WTC11 (cell line): ENCODE measurements around the gene PIGQ. TPM values are rescaled to one million over a fixed set of nuclear protein-coding genes. Genes with fewer than 3 reads are reported as not detected.
A peak's percentile ranks its signal among the peaks of the same experiment; 100 is the strongest.

ENCODE experiments used
- ATAC-seq: fragments of 200-7000 bp; cut with Tn5 transposase; 2 replicates; pipeline ENCODE4 v1.10.0; 2021; ENCODE audit warnings: mild to moderate bottlenecking, moderate library complexity
- CTCF ChIA-PET: fragments of 300-600 bp; sonication (Branson Sonifier 250); formaldehyde crosslinking; loops from one replicate; lab custom pipeline; 2021; ENCODE audit warnings: antibody characterized with exemption; lab: Charles Lee
- POLR2A ChIA-PET: fragments of 350-600 bp; sonication (Branson Sonifier 250); formaldehyde crosslinking; loops from one replicate; lab custom pipeline; 2021; ENCODE audit warnings: antibody characterized with exemption; lab: Charles Lee
- DNase-seq: peaks from one replicate; pipeline ENCODE4 v3.0.0; 2021; ENCODE audit warnings: low spot score
- H3K27ac Mint-ChIP-seq: 2 replicates; pipeline ENCODE4 v1.8.0; 2021; ENCODE audit warnings: mixed read lengths
- H3K27me3 Mint-ChIP-seq: 2 replicates; pipeline ENCODE4 v1.8.0; 2021; ENCODE audit warnings: low read depth, mild to moderate bottlenecking, moderate library complexity, mixed read lengths
- H3K36me3 Mint-ChIP-seq: 2 replicates; pipeline ENCODE4 v1.8.0; 2021; ENCODE audit warnings: mixed read lengths
- H3K4me1 Mint-ChIP-seq: 2 replicates; pipeline ENCODE4 v1.8.0; 2022; ENCODE audit warnings: mixed read lengths
- H3K4me3 Mint-ChIP-seq: 2 replicates; pipeline ENCODE4 v1.8.0; 2021; ENCODE audit warnings: mild to moderate bottlenecking, moderate library complexity, mixed read lengths
- H3K9me3 Mint-ChIP-seq: 2 replicates; pipeline ENCODE4 v1.8.0; 2021; ENCODE audit warnings: mixed read lengths
- ATF3 ChIP-seq: sonication (generic); formaldehyde crosslinking; conservative IDR thresholded peaks from 2 replicates; pipeline ENCODE4 v1.8.1; 2022; ENCODE audit warnings: mild to moderate bottlenecking, missing genetic modification reagents
- CTCF ChIP-seq: fragments of 200-600 bp; IDR thresholded peaks from 2 replicates; pipeline ENCODE4 v1.8.0; 2022; ENCODE audit warnings: antibody characterized with exemption
- ESRRA ChIP-seq: sonication (generic); formaldehyde crosslinking; IDR thresholded peaks from 2 replicates; pipeline ENCODE4 v1.8.1; 2022; ENCODE audit warnings: mild to moderate bottlenecking, missing genetic modification reagents, borderline replicate concordance
- FOXK1 ChIP-seq: sonication (generic); formaldehyde crosslinking; IDR thresholded peaks from 2 replicates; pipeline ENCODE4 v1.8.0; 2022; ENCODE audit warnings: mild to moderate bottlenecking, moderate library complexity, missing genetic modification reagents
- GABPB1 ChIP-seq: sonication (generic); formaldehyde crosslinking; IDR thresholded peaks from 2 replicates; pipeline ENCODE4 v1.8.1; 2023; ENCODE audit warnings: mild to moderate bottlenecking, missing genetic modification reagents
- HMGXB4 ChIP-seq: sonication (generic); formaldehyde crosslinking; IDR thresholded peaks from 2 replicates; pipeline ENCODE4 v1.8.1; 2023; ENCODE audit warnings: mild to moderate bottlenecking, moderate library complexity, missing genetic modification reagents
- MXD4 ChIP-seq: fragments of 250-450 bp; sonication (Bioruptor Pico); IDR thresholded peaks from 2 replicates; pipeline ENCODE4 v1.8.0; 2021; ENCODE audit warnings: mild to moderate bottlenecking, moderate library complexity, borderline replicate concordance
- NFE2L1 ChIP-seq: sonication (generic); formaldehyde crosslinking; IDR thresholded peaks from 2 replicates; pipeline ENCODE4 v1.8.1; 2023; ENCODE audit warnings: missing genetic modification reagents
- NR2C2 ChIP-seq: sonication (generic); formaldehyde crosslinking; IDR thresholded peaks from 2 replicates; pipeline ENCODE4 v1.8.0; 2022; ENCODE audit warnings: mild to moderate bottlenecking, missing genetic modification reagents
- PREB ChIP-seq: sonication (generic); formaldehyde crosslinking; IDR thresholded peaks from 2 replicates; pipeline ENCODE4 v1.8.1; 2022; ENCODE audit warnings: mild to moderate bottlenecking, missing genetic modification reagents, moderate library complexity, borderline replicate concordance
- PRRX2 ChIP-seq: fragments of 250-450 bp; sonication (Bioruptor Pico); IDR thresholded peaks from 2 replicates; pipeline ENCODE4 v1.8.0; 2021; ENCODE audit warnings: mild to moderate bottlenecking
- RORB ChIP-seq: fragments of 250-450 bp; sonication (Bioruptor Pico); IDR thresholded peaks from 2 replicates; pipeline ENCODE4 v1.9.0; 2021; ENCODE audit warnings: mild to moderate bottlenecking
- SP1 ChIP-seq: sonication (generic); formaldehyde crosslinking; conservative IDR thresholded peaks from 2 replicates; pipeline ENCODE4 v1.8.1; 2022; ENCODE audit warnings: missing genetic modification reagents
- TEAD1 ChIP-seq: sonication (generic); formaldehyde crosslinking; IDR thresholded peaks from 2 replicates; pipeline ENCODE4 v1.8.0; 2022; ENCODE audit warnings: mild to moderate bottlenecking, missing genetic modification reagents
- ZNF121 ChIP-seq: sonication (generic); formaldehyde crosslinking; IDR thresholded peaks from 2 replicates; pipeline ENCODE4 v1.8.0; 2023; ENCODE audit warnings: missing genetic modification reagents
- ZNF281 ChIP-seq: sonication (generic); formaldehyde crosslinking; IDR thresholded peaks from 2 replicates; pipeline ENCODE4 v1.8.0; 2023; ENCODE audit warnings: mild to moderate bottlenecking, missing genetic modification reagents
- ZNF396 ChIP-seq: fragments of 250-450 bp; sonication (Bioruptor Pico); IDR thresholded peaks from 2 replicates; pipeline ENCODE4 v1.8.0; 2021; ENCODE audit warnings: mild to moderate bottlenecking, moderate library complexity, borderline replicate concordance
- ZNF532 ChIP-seq: fragments of 250-450 bp; sonication (Bioruptor Pico); IDR thresholded peaks from 2 replicates; pipeline ENCODE4 v1.9.0; 2021; ENCODE audit warnings: mild to moderate bottlenecking, borderline replicate concordance
- total RNA-seq: library from RNA; stranded (reverse); gene quantifications from 3 replicates; pipeline ENCODE4 v1.2.3, GENCODE V29; 2021

PIGQ gene
- total RNA-seq, 1 experiment from 2014 or later = 63.7 TPM

- POLR2A ChIA-PET = interaction anchor here (0.5 to 1.5 kb wide), 2 partner anchors 9 to 58 kb away, joined by 3 read pairs; partner anchors contain the start of gene METTL26
- peaks cover 4% of the 10 kb centered on the region for H3K4me1 Mint-ChIP-seq
- H3K9me3 Mint-ChIP-seq = no peaks in the 10 kb centered on the region
- no peak overlapping the region for H3K27ac Mint-ChIP-seq
- H3K36me3 Mint-ChIP-seq = no peaks in the 10 kb centered on the region
- no peak for ATAC-seq
- no peak for DNase-seq
- TF ChIP-seq MXD4 (no peak), HMGXB4 (CRISPR knock-in tag) (no peak), NFE2L1 (CRISPR knock-in tag) (no peak), ESRRA (CRISPR knock-in tag) (no peak), CTCF (no peak), ZNF281 (CRISPR knock-in tag) (no peak)
- TF ChIP-seq, all 79 proteins: peak for 0
- Mint-ChIP-seq H3K4me3 (no peak overlapping the region), H3K27me3 (no peaks in the 10 kb centered on the region)
- CTCF ChIA-PET = interaction anchor here (0.6 to 2.0 kb wide), 22 partner anchors 8 to 186 kb away, joined by 3 to 11 read pairs (median 4); partner anchors contain the start of genes CAPN15, MCRIP2, NHLRC4 and RAB40C
Observed at GRCh38 chr16:578232-578869, 8.6 kb downstream of the PIGQ start.

GRCh38 chr16:578870-579405 is 9.2 kb downstream of the PIGQ start:
- POLR2A ChIA-PET = interaction anchor here (0.5 to 1.5 kb wide), 3 partner anchors 9 to 198 kb away, joined by 3 read pairs; partner anchors contain the start of gene METTL26
- H3K9me3 Mint-ChIP-seq = no peaks in the 10 kb centered on the region
- peak; percentile 88 for DNase-seq
- H3K36me3 Mint-ChIP-seq = no peaks in the 10 kb centered on the region
- H3K4me3 Mint-ChIP-seq = no peak overlapping the region
- peak; percentile 73 for ATAC-seq
- peaks cover 4% of the 10 kb centered on the region for H3K4me1 Mint-ChIP-seq
- CTCF ChIA-PET = interaction anchor here (0.6 to 2.0 kb wide), 28 partner anchors 8 to 210 kb away, joined by 3 to 11 read pairs (median 4); partner anchors contain the start of genes CAPN15, MCRIP2, NHLRC4 and RAB40C
- no peak overlapping the region for H3K27ac Mint-ChIP-seq
- no peaks in the 10 kb centered on the region for H3K27me3 Mint-ChIP-seq
- TF ChIP-seq ZNF532 (CRISPR knock-in tag) = no peak
- TF ChIP-seq PREB (CRISPR knock-in tag) = no peak
- no peak for TF ChIP-seq PRRX2 (CRISPR knock-in tag)
- no peak for TF ChIP-seq TEAD1 (CRISPR knock-in tag)
- TF ChIP-seq NR2C2 (CRISPR knock-in tag) = no peak
- 0 out of 2 replicates have a peak, but pooled peaks have one; percentile 37 for TF ChIP-seq SP1 (CRISPR knock-in tag)
- peak; percentile 40; the same call in 1 of the 2 replicates for TF ChIP-seq GABPB1 (CRISPR knock-in tag)
- no peak for TF ChIP-seq FOXK1 (CRISPR knock-in tag)
- no peak for TF ChIP-seq ATF3 (CRISPR knock-in tag)
- TF ChIP-seq ZNF121 = 0 out of 2 replicates have a peak, but pooled peaks have one; percentile 56
- peak; percentile 73 for TF ChIP-seq CTCF
- TF ChIP-seq ZNF396 = no peak
- TF ChIP-seq RORB (CRISPR knock-in tag) = no peak
